H1 (cell line): ENCODE data around the gene IFT27.

Experiments used
- ATF3 ChIP-seq: IDR thresholded peaks from 2 replicates; pipeline ENCODE4 v1.6.1; 2011; ENCODE audit warnings: low read depth, mild to moderate bottlenecking, low read length; ENCODE audit not compliant: insufficient read depth
- CHD2 ChIP-seq: IDR thresholded peaks from 2 replicates; pipeline ENCODE4 v1.6.1; 2012; ENCODE audit warnings: low read length, improper control_type of control experiment
- CTCF ChIP-seq, 3 experiments: IDR thresholded peaks; 1 replicate in 2 of 3; 2 replicates in 1 of 3; pipeline versions ENCODE4 v1.5.1 to v1.6.1; 2011; ENCODE audit warnings: low read length in 3 of 3, mild to moderate bottlenecking in 3 of 3, inconsistent platforms in 2 of 3, low read depth in 1 of 3, moderate library complexity in 1 of 3; ENCODE audit not compliant: insufficient read depth in 1 of 3; ENCODE audit errors: control extremely low read depth in 1 of 3
- EZH2 ChIP-seq: fragments of 200-600 bp; sonication (generic); IDR thresholded peaks from 2 replicates; pipeline ENCODE4 v1.7.1; 2012; ENCODE audit warnings: low read depth, mild to moderate bottlenecking, moderate library complexity, low read length, inconsistent platforms; ENCODE audit not compliant: severe bottlenecking
- GABPA ChIP-seq: IDR thresholded peaks from 2 replicates; pipeline ENCODE4 v1.6.1; 2011; ENCODE audit warnings: mild to moderate bottlenecking, low read length, moderate library complexity, borderline replicate concordance; ENCODE audit not compliant: insufficient read depth
- POLR2A ChIP-seq, 2 experiments: IDR thresholded peaks; 1 replicate in 1 of 2; 2 replicates in 1 of 2; pipeline ENCODE4 v1.6.1; 2011; ENCODE audit warnings: low read depth in 2 of 2, low read length in 2 of 2, mild to moderate bottlenecking in 2 of 2; ENCODE audit errors: control extremely low read depth in 1 of 2
- POLR2AphosphoS5 ChIP-seq: IDR thresholded peaks from 2 replicates; pipeline ENCODE4 v1.6.1; 2011; ENCODE audit warnings: low read depth, low read length
- RNF2 ChIP-seq: fragments of 200-900, 300-1000 bp; sonication (generic); IDR thresholded peaks from 2 replicates; pipeline ENCODE4 v1.7.1; 2016; ENCODE audit warnings: borderline replicate concordance, low read depth, mild to moderate bottlenecking, antibody characterized with exemption, low read length; ENCODE audit not compliant: poor library complexity, severe bottlenecking; ENCODE audit errors: missing control alignments
- TAF1 ChIP-seq: IDR thresholded peaks from 2 replicates; pipeline ENCODE4 v1.6.1; 2011; ENCODE audit warnings: mild to moderate bottlenecking, low read depth, low read length
- TAF7 ChIP-seq: optimal IDR thresholded peaks from 2 replicates; pipeline ENCODE3; 2011; ENCODE audit warnings: low read depth, mild to moderate bottlenecking, inconsistent platforms, low read length, moderate library complexity, borderline replicate concordance
- TBP ChIP-seq: IDR thresholded peaks from 2 replicates; pipeline ENCODE4 v1.6.1; 2011; ENCODE audit warnings: low read depth, low read length, improper control_type of control experiment
- TCF12 ChIP-seq: IDR thresholded peaks from 2 replicates; pipeline ENCODE4 v1.6.1; 2011; ENCODE audit warnings: low read depth, mild to moderate bottlenecking, low read length
- YY1 ChIP-seq: IDR thresholded peaks from 2 replicates; pipeline ENCODE4 v1.6.1; 2011; ENCODE audit warnings: low read depth, mild to moderate bottlenecking, low read length
- ZNF274 ChIP-seq: IDR thresholded peaks from 2 replicates; pipeline ENCODE4 v1.7.0; 2012; ENCODE audit warnings: low read length, borderline replicate concordance; ENCODE audit errors: extremely low read depth

GRCh38 chr22:36726007-36726380 is 49.9 kb downstream of the IFT27 start:
- no peak for TF ChIP-seq CHD2
- TF ChIP-seq EZH2: no peak
- no peak for TF ChIP-seq GABPA
- no peak for TF ChIP-seq POLR2A (IDR thresholded peaks at IDR 0.05; ENCODE audit: control extremely low read depth in 1 of 2, low read depth in 2 of 2, low read length in 2 of 2)
- TF ChIP-seq CTCF (IDR thresholded peaks at IDR 0.05; ENCODE audit: control extremely low read depth in 1 of 3, insufficient read depth in 1 of 3, low read depth in 1 of 3, low read length in 3 of 3): no peak
- no peak for TF ChIP-seq YY1
- TF ChIP-seq TBP: no peak
- no peak for TF ChIP-seq TAF1
- TF ChIP-seq TCF12: no peak
- TF ChIP-seq ATF3: no peak
- TF ChIP-seq POLR2AphosphoS5: no peak
- TF ChIP-seq TAF7: no peak
- TF ChIP-seq RNF2: no peak
- no peak for TF ChIP-seq ZNF274
